Retinal pigment epithelial cell (primary cell): ENCODE data around the gene OPRL1.
"Not testable (repeated sequence)": the region's sequence is repeated elsewhere in the genome, so short reads cannot be mapped to it uniquely, and the experiment has no call there.

Experiments used
- DNase-seq: peaks from one replicate; pipeline ENCODE4 v3.0.0-alpha.2; 2010; ENCODE audit warnings: low read depth
- H3K4me3 ChIP-seq: 2 replicates; pipeline ENCODE4 v1.5.1; 2011; ENCODE audit warnings: mild to moderate bottlenecking, low read length, control low read depth, moderate library complexity
- TF ChIP-seq, protein P1 (sequence below): conservative IDR thresholded peaks from 2 replicates; pipeline ENCODE4 v1.5.1; 2011; ENCODE audit warnings: low read depth, low read length, control low read depth, inconsistent platforms

The OPRL1 gene

DNA sequence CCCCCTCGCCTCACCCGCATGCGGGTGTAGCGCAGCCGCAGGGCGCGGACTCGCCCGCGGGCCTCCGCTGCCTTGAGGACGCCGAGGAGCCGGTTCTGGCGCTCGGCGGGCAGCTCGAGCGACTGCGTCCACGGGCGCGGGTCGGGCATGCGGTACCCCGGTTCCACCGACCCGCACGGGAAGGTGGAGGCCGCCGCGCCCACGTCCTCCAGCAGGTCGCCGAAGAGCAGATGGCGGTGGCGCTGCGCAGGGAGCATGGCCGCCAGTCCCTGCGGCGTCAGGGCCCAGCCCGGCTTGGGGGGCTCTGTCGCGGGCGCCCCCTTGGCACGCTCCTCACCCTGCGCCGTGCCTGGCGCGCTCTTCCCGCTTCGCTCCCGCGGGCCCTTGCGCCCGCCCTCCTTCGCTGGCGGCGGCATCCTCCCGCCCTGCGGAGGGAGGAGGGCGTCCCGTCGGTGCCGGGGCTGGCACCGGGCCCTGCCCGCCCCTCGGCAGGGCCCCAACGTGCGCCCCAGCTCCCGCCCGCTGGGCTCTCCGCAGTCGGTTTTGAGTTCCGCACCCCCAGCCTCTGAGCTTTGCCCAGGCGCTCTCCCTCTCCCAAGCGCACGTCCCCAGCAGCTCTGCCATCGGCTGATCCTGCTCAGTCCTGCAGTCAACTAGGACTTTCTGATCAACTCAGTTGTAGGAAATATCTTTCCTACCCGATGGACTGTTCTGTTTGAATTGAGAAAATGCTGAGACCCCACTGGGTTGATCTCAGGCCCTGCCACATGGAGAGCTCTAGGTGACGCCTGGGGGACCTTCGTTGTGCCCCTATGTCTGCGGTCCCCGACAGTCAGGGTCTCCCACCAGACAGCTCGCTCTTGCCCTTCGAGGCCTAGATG is 4.2 kb downstream of the OPRL1 start, which contains the start of gene LKAAEAR1:
TSS of gene LKAAEAR1 (minus strand) at position 595 of the 881 bp plus-strand sequence. CDS start at position 416, 179 bp downstream.
- peak within 1 kb of the TSS; percentile 15 for H3K4me3 ChIP-seq
- DNase-seq, result no peak

DNA sequence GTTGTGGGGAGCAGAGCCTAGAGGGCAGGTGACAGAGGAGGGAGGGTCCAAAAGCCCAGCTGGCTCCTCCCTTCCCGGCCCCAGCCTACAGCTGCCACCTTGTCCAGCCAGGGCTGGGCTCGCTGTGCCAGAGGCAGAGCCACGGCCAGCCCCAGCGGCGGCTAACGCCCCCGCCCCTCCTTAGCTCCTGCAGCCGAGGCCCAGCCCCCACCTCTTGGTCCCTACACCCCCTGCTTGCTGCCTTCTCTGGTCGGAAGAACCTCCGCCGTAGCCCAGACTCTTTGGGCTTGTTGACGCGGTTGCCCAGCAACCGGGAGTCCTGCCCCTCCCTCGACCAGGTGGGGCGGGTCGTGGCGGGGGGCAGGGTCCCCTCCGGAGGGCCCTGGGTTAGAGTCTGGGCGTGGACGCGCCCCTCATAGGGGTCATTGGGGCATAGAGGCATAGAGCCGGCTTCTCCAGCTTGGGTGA is 4.8 kb downstream of the OPRL1 start:
- H3K4me3 ChIP-seq, result no peak overlapping the region
- TF ChIP-seq, protein P1, sequence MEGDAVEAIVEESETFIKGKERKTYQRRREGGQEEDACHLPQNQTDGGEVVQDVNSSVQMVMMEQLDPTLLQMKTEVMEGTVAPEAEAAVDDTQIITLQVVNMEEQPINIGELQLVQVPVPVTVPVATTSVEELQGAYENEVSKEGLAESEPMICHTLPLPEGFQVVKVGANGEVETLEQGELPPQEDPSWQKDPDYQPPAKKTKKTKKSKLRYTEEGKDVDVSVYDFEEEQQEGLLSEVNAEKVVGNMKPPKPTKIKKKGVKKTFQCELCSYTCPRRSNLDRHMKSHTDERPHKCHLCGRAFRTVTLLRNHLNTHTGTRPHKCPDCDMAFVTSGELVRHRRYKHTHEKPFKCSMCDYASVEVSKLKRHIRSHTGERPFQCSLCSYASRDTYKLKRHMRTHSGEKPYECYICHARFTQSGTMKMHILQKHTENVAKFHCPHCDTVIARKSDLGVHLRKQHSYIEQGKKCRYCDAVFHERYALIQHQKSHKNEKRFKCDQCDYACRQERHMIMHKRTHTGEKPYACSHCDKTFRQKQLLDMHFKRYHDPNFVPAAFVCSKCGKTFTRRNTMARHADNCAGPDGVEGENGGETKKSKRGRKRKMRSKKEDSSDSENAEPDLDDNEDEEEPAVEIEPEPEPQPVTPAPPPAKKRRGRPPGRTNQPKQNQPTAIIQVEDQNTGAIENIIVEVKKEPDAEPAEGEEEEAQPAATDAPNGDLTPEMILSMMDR, result no peak
- DNase-seq, result no peak

More for the DNA sequence above, 4.2 kb downstream of the OPRL1 start, which contains the start of gene LKAAEAR1:
- TF ChIP-seq, protein P1, result no peak

DNA sequence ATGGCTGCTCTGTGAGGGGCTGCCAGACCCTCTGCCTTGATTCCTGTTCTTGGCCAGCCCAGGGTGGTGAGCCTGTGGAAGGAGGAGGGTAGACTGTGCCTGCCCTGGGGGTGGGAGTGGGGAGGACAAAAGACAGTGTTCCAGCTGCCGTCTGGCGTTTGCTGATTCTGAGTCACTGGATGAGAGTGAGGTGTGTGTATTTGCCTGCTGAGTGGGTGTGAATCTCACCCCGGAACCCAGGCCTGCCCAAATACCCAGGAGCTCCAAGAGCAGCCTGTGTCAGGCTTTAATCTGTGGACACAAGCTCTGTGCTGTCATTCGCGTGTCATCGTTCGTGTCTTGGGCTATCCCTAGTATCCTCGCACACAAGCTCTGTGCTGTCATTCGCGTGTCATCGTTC is 6.9 kb downstream of the OPRL1 start:
- H3K4me3 ChIP-seq, result no peak overlapping the region
- TF ChIP-seq, protein P1, result no peak
- DNase-seq, result no peak

DNA sequence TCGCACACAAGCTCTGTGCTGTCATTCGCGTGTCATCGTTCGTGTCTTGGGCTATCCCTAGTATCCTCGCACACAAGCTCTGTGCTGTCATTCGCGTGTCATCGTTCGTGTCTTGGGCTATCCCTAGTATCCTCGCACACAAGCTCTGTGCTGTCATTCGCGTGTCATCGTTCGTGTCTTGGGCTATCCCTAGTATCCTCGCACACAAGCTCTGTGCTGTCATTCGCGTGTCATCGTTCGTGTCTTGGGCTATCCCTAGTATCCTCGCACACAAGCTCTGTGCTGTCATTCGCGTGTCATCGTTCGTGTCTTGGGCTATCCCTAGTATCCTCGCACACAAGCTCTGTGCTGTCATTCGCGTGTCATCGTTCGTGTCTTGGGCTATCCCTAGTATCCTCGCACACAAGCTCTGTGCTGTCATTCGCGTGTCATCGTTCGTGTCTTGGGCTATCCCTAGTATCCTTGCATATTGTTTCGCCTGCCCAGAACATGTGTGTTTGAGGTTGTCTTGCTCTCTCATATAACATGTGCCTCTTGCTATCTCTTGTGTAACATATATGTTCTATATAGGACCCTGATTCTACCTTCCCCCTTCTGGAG is 7.4 kb downstream of the OPRL1 start:
- DNase-seq, H3K4me3 ChIP-seq: not testable (repeated sequence)

DNA sequence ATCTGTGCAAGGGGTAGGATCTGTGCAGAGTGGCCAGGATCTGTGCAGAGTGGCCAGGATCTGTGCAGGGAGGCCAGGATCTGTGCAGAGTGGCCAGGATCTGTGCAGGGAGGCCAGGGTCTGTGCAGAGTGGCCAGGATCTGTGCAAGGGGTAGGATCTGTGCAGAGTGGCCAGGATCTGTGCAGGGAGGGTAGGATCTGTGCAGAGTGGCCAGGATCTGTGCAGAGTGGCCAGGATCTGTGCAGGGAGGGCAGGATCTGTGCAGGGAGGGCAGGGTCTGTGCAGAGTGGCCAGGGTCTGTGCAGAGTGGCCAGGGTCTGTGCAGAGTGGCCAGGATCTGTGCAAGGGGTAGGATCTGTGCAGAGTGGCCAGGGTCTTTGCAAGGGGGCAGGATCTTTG is 8.7 kb downstream of the OPRL1 start:
- DNase-seq, H3K4me3 ChIP-seq: not testable (repeated sequence)

DNA sequence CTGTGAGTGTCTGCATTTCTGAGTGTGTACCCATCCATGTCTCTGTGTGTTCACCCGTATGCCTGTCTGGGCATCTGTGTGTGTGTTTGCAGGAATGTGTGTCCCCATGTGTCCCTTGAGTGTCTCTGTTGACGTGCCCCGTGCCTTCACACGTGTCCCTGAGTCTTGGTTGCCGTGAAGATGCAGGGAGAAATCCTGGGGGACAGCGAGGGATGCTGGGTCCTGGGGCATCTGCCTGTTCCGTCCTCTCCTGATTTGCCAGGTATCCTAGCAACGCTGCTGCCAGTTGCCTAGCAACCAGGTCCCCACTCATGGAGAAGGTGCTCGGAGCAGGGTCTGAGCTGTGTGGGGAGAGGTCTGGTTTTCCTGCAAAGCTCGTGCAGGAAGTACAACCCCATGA is 10.3 kb downstream of the OPRL1 start:
- TF ChIP-seq, protein P1, result no peak
- H3K4me3 ChIP-seq, result no peak overlapping the region
- no peak for DNase-seq

DNA sequence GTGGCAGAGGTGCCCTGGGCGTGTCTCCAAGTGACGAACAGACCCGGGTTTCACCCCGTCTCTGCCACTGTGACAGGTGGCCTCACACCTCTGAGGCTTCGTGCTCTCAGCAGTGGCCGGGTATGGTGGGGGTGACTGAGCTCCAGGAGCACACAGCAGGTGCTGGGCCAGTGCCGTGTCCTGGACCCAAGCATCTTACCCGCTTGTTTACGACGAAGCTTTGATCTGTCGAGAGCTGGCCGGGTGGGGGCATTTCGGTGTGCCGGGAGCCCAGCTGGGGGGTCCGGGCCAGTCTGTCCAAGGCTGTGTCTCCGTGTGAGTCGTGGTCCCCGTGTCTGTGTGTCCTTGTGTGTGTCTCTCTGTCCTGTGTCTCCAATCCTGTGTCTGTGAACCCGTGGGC is 11.5 kb downstream of the OPRL1 start:
- no peak for DNase-seq
- TF ChIP-seq, protein P1, result no peak
- H3K4me3 ChIP-seq, result no peak overlapping the region

DNA sequence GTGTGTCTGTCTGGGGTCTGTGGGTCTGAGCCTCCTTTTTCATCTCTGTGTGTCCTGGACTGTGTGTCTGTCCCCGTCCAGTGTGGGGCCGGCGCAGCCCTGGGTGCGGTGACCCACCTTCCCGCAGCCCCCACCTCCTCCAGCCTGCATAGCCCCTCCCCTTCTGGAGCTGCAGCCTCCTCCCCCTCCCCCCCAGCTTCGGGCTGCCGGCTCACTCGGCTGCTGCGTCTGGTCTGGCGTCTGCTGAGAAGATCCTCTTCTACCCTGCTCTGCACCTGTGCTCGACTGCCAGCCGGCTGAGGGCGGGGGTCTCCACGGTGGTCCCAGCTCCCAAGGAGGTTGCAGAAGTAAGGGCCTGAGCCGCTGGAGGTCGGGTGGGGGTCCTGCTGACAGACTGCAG is 11.9 kb downstream of the OPRL1 start:
- TF ChIP-seq, protein P1, result no peak
- no peak for DNase-seq
- H3K4me3 ChIP-seq, result no peak overlapping the region
